Pulmonary artery endothelial cell (primary cell): ENCODE measurements around the gene ARHGEF19. TPM values are rescaled to one million over a fixed set of nuclear protein-coding genes. Genes with fewer than 3 reads are reported as not detected.
"Not testable (repeated sequence)": the region's sequence is repeated elsewhere in the genome, so short reads cannot be mapped to it uniquely, and the experiment has no call there.

Source experiments
- DNase-seq: peaks from one replicate; pipeline ENCODE4 v3.0.0-alpha.2; 2011; ENCODE audit warnings: low read depth, low spot score
- total RNA-seq: library from RNA; depleted of rRNA; stranded (reverse); fragments of >200 nt; gene quantifications from 2 replicates; pipeline ENCODE4 v1.2.3, GENCODE V29; 2014

Gene ARHGEF19
- total RNA-seq, 1 donor from 2014 or later: 4.0 TPM

DNA sequence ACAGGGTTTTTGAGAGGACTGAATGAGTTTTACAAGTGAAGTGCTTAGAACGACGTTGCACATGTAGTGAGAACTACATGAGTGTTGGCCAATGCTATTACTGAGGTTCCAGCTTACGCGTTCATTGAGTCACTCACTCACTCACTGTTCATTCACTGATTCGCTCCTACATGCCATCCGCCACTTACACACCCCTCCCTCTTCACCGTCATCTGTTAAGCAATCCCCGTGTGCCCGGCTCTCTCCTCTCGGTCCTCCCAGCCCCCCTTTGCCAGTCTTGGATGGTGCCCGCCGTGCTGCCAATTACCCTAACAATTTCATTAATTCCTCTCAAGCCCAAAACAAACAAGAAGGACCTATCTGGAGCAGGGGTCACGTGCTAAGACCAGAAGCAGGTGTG is 29.3 kb downstream of the ARHGEF19 start:
- DNase-seq: no peak

DNA sequence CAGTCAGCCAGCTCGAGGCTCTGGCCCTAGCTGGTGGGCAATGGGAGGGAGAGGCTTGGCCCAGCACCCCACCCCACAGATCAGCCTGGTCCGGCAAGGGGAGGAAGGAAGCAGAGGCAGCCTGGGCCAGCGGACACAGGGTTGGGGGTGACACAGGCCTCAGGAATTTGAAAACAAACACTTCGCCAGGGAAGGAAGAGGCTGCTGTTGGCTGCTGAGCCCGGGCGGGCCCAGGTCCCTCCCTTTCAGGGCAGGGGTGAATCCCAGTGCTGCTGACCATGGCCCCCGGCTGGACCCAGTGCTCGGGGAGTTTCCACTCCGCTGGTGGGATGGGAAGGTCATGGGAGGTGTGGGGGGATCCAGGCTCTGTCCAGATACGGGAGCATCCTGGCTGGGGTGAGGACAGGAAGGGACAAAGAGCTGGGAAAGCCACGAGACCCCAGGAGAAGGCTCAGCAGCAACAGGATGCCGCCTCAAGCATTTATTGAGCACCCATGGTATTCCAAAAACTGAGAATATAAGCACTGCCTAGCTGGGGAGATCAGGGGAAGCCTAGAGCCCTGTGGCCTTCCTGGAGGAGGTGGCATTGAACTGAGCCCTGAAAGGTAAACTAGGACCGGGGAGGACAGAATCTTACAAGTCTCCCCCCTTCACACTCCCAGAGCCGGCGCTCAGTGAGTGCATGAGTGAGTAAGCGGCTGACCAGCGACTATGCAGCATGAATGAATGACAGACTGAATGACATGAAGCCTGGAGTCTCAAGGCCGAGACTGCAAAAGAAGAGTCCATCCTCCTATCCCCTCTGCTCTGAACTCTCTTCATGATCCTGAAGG is 30.3 kb downstream of the ARHGEF19 start:
- peak; percentile 89 for DNase-seq

DNA sequence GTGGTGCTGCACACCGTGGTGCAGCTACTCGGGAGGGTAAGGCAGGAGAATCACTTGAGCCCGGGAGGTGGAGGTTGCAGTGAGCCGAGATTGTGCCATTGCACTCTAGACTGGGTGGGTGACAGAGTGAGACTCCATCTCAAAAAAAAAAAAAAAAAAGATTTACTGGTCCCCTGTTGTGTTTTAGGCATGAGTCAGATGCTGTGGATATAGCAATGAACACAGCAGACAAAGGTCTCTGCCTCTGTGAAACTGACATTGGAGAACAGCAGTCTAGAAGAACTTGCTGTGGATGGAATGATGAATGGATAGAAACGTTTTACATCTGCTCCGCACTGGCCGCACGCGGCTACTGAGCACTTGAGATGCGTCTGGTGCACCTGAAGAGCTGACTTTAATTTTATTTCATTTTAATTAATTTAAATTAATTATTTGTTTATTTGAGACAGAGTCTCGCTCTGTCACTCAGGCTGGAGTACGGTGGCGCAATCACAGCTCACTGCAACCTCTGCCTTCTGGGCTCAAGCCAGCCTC is 32.1 kb downstream of the ARHGEF19 start:
- DNase-seq: no peak

GRCh38 chr1:16178596-16179497 is 33.6 kb downstream of the ARHGEF19 start:
- DNase-seq: no peak

- DNase-seq: no peak
Measured at GRCh38 chr1:16177306-16177705, 35.1 kb downstream of the ARHGEF19 start.

DNA sequence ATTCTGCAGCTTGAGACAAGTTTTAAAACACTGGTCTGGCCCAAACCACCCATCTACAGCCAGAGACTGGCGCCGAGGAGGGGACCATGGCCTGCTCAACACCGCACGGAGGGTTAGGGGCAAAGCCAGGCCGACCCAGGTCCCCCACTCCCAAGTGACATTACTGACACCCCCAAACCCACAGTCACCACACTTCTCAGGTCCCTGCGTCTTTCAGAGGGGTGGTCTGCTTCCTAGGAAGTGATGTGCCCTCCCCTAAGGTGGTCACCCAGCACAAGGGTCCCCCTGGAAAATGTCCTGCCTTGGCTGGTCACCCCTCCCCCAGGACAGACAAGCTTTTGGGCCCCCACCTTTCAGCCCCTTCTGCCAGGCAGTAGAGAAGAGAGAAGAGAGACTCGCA is 35.8 kb downstream of the ARHGEF19 start:
- no peak for DNase-seq

GRCh38 chr1:16175610-16176553 is 36.6 kb downstream of the ARHGEF19 start:
- peak; percentile 43 for DNase-seq

DNA sequence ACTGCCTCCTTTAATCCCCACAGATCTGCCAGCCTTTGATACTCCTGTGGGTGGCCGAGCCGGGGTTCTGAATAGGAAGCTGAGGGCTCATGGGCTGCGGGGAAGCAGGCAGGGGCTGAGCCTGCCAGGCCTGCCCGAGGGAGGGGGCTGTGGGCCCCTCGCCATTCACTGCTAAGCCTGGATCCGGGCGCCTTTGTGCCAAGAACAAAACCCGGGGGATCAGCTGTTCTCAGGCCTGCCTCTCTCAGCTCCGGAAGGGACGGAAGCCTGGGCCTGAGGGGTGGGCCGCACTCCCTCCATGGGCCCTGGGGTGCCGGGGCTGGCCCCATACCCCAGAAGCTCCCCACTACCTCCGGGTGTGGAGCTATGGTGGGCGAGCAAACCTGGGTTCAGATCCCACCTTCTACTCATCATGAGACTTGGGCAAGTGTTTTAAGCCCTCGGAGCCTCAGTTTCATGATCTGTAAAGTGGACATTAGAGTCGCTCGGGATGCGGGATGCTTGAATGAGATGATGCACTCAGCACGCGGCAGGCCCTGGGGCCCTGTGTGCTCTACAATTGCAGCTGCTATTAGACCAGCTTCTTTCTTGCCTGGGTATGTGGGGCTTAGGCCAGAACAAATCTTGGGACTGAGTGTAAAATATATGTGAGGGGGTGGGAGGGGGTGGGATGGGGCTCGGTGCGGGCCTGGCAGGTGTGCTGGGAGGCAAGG is 37.4 kb downstream of the ARHGEF19 start:
- DNase-seq: no peak

GRCh38 chr1:16174261-16174868 is 38.1 kb downstream of the ARHGEF19 start:
- DNase-seq: no peak

GRCh38 chr1:16173447-16174260 is 38.8 kb downstream of the ARHGEF19 start:
- no peak for DNase-seq

- DNase-seq: no peak
Measured at GRCh38 chr1:16172964-16173446, 39.4 kb downstream of the ARHGEF19 start.

GRCh38 chr1:16172218-16172830 is 40.1 kb downstream of the ARHGEF19 start:
- DNase-seq: no peak

- no peak for DNase-seq
Measured at GRCh38 chr1:16171314-16172151, 40.9 kb downstream of the ARHGEF19 start.

- DNase-seq: no peak
Measured at GRCh38 chr1:16170283-16170673, 42.2 kb downstream of the ARHGEF19 start.

DNA sequence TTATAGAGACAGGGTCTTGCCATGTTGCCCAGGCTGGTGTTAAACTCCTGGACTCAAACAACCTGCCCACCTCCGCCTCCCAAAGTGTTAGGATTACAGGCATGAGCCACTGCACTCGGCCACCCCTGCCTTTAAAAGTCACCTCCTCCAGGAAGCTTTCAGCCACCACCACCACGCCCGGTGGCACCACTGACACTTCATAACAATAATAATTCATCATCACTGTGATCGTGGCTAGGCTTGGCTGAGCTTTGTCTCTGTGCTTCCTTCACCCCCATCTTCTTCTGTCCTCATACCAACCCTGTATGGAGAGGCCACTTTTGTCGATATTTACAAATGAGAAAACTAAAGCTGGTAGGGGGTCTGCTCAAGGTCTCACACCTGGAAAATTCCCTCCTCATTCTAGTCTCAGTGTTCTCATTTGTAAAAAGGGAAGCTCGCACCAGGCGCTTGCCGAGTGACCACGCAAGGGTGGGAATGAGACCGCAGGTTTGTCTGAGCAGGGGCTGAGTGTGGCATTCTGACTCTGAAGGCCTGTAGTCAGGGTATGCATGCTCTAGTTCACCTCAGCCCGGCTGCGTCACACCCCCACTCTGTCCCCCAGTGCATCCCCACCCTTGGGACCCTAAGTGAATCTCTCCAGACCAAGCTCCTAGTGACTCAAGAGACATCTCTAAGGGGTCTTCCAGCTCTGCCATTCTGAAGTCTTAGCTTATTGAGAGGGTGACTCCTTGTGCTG is 43.7 kb downstream of the ARHGEF19 start:
- no peak for DNase-seq

GRCh38 chr1:16168144-16168495 is 44.3 kb downstream of the ARHGEF19 start:
- DNase-seq: not testable (repeated sequence)
